HG03175 (cell line): ENCODE measurements around the gene PVRIG.
"Not testable (repeated sequence)": the region's sequence is repeated elsewhere in the genome, so short reads cannot be mapped to it uniquely, and the experiment has no call there.

Experiments
- ATAC-seq: cut with Tn5 transposase; IDR thresholded peaks from one replicate; pipeline ENCODE4 v1.9.1; 2021; ENCODE audit warnings: mild to moderate bottlenecking, moderate library complexity; ENCODE audit not compliant: unreplicated experiment

Gene PVRIG

DNA sequence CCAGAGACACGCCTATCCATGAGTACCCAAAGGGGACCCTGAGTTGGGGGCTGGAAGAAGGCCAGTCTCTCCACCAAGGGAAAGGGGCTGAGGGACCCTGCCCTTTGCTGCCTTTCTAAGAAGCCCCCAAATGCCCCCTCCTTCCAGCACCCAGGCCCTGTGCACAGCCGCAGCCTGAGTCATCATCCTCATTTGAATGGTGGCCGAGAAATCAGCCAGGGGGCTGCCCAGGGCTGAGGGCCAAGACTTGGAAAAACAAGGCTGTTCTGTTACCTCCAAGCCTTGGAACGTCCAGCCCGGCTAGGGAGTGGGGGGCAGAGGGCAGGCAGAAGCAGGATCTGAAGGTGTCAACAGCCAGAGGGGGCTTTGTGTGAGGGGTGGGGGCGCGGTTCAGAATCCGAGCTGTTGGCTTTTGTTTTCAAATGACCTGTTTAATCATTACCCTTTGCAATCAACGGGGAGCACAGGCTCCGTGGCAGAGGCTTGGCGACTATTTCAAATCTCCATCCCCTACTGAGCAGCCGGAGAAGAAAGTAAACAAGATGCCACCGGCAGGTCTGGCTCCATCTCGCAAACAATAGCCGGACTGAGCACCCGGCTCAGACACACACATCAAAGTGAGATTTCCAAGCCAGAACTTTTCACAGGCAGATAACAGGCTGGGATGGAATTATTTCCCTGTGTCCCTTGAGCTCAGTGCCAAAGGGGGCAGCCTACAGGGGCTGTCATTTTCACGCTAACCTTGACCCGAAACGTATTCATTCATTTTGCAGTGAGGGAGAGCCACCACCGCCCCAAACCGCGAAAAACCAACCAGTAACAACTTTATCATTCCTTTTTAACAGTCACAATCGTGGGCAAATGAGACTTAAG is 50.5 kb downstream of the PVRIG start:
- ATAC-seq, result not testable (repeated sequence)
